GM23248 (cell line): ENCODE data around the gene KREMEN1.

ENCODE experiments used
- EZH2 ChIP-seq: fragments of 200-600 bp; sonication (generic); IDR thresholded peaks from 2 replicates; pipeline ENCODE4 v1.6.1; 2018; ENCODE audit warnings: antibody characterized with exemption, mild to moderate bottlenecking; ENCODE audit not compliant: insufficient read depth, poor library complexity, severe bottlenecking
- EZH2phosphoT487 ChIP-seq: fragments of 200-600 bp; sonication (generic); IDR thresholded peaks from 2 replicates; pipeline ENCODE4 v1.6.1; 2018; ENCODE audit warnings: antibody characterized with exemption, moderate library complexity, mild to moderate bottlenecking, low read depth; ENCODE audit not compliant: insufficient read depth

DNA sequence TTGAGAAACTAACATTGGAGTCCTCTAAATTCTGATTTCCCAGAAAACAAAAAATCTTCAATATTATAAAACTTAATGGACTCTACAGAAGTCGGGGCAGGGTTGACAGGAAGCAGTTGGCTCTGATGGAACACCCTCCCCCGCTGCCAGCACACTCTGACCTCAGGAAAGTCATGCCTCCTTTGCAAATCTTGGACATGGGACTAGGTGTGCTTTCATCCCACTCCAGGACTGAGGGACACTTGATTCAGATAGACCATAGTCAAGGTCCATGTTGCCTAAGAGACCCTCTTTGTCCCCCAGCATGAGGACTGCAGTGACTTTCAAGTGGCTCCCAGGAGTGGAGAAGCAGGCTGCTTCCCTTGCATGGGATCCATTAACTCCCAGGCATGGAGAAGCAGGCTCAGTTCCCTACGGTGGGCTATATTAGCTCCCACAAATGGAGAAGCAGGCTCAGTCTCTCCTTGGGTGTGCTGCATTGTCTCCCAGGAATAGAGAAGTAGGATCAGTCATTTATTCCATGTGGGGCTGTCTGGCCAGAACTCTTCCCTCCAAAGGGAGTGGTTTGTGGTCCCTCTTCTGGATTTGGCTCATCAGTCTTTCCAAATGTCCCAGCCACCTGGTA is 49.6 kb upstream of the KREMEN1 start:
- TF ChIP-seq EZH2 (no peak), EZH2phosphoT487 (no peak)
